IPS-NIHi7 (cell line): ENCODE results near the gene ROBO1.
"Not testable (repeated sequence)": the region's sequence is repeated elsewhere in the genome, so short reads cannot be mapped to it uniquely, and the experiment has no call there.

ENCODE experiments used
- DNase-seq: peaks from one replicate; pipeline ENCODE4 v3.0.0; 2012; ENCODE audit warnings: mixed read lengths; ENCODE audit errors: extremely low spot score

The ROBO1 gene

GRCh38 chr3:79378064-79378463, 389.7 kb downstream of the ROBO1 start:
- no peak for DNase-seq

- no peak for DNase-seq
Observed at GRCh38 chr3:79369306-79369705, 398.5 kb downstream of the ROBO1 start.

DNA sequence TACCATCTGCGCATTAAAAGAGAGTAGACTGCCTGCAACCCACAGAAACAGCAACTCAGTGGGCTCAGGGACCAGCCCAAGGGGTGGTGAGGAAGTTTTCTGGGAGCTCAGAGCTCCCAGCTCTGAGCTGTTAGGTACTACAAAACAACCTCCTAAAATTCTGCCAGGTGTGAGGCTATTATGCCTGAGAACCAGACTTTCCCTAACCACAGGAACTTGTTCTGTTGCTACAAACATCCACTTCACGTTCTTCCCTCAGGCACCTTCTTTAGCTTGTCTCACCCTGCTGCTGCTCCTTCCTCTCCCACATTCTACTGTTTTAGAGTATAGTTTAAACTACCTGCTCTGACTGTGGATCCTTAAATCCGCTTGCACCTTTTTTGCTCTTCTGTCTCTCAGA, 399.4 kb downstream of the ROBO1 start:
- peak; percentile 9 for DNase-seq

- no peak for DNase-seq
Observed at GRCh38 chr3:79367803-79368202, 400.0 kb downstream of the ROBO1 start.

DNA sequence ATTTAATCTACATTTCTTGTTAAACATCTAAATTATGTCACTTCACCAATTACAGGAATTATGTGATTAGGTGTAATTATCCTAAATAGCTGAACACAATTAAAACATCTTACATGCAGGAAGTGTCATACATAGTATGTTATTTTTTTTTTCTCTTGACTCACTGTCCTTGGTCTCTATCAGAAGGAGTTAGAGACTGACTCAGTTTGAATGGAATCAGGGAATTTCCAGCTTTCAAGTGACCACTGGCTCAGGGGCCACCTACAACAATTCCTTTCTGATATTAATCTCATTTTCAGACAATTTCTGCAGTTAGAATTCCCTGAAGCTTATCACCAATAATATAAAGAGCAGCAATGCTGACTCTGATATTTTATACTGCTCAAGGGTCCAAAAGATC, 400.7 kb downstream of the ROBO1 start:
- no peak for DNase-seq

DNA sequence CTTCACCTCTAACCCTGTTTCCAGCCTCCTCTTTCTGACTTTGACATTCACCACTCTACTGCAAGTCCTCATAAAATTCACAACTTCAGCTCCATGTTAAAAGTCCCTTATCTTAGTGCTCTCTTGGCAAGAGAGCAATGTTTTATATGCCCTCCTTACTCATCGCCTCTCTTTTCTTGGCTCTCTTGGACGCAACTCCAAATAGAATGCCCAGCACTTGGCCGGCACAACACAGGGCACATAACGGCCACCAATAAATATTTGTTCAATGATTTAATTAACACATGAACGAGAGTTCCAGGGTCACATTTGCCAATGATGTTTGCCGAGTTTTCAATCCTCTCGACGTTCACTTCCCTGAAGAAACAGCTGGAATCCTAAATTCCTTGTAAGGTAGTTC, 401.4 kb downstream of the ROBO1 start:
- DNase-seq: no peak

DNA sequence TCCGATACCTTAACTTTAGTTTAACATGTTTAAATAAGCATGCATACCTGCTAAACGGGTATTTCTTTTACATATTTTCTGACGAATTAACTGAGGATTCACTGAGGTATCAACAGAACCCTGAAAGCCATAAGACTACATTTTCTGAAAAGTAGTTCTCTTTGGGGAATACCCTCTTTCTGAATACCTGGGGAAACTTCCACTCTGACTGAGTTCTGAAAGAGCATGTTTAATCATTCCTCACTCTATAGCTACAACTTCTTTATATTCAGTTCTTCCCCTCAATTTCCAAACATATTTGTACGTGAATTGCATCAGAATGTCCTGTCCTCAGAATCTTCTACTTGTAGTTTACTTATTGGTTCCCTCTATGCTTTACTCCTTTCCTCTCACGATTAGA, 403.0 kb downstream of the ROBO1 start:
- no peak for DNase-seq

DNA sequence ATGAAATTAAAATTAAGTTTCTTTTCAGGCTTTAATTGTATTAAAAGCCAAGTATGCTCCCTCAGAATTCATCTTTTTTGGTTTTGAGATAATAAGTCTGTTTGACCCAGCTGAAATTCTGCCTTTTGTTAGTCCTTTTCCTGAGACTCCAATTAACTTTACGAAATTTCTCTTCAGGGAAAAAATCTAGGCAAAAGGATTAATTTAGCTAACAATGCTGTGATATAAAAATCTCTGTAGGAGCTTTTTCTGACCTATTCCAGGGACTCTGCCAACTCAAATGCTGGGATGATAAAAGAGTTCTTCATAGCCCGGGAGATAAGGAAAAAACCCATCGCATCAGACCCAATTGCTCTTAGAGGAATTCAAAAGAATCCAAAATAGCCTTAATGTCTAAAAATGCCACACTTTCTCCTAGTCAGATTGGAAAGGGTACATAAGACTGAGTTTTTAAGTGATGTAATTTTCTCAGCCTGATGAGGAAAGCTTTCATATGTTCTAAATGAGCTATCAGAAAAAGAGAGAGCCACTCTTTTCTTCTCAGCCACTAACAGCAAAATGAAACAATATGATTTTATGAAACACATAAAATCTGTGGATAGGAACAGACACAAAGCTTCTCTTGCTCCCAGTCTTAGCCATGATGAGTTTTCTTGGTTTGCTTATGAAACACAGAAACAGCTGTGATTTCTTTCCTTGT, 405.1 kb downstream of the ROBO1 start:
- DNase-seq: no peak

GRCh38 chr3:79361748-79362378, 405.9 kb downstream of the ROBO1 start:
- no peak for DNase-seq

DNA sequence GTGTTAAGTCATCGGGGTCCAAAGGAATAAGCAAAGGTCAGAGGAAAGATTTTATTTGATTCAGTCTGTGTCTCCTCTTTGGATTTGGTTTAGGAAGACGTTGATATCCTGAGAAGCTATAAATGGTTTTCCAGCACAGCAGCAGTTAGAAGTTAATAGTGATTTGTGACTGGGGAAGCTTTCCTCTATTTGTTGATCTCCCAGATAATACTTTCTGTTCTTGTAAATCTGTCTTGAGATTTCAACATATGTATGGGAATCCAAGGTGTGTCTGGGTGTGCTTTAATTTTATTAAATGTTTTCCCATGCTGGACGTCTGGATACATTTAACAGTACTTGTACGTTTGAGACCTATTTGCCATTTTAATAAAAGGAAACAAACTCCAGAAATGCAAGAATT, 409.5 kb downstream of the ROBO1 start:
- no peak for DNase-seq

- DNase-seq: no peak
Observed at GRCh38 chr3:79354179-79354688, 413.6 kb downstream of the ROBO1 start.

DNA sequence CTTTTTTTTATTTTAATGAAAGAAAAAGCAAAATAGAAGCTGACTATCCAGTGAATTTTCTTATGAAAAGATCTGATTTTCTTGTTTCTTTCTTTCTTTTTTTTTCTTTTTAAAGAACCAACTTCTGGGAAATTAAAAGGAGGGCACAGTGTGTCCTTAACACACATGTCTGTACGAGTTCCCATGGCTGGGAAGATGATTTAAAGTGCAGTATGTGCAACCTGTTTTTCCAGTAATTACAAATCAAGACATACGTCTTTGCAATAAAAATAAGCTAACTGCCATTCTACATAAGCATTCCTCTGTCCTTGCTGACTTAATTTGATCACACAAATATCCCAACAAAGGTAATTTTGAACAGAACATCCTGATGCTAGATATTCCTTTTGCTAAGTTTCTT, 416.1 kb downstream of the ROBO1 start:
- no peak for DNase-seq

DNA sequence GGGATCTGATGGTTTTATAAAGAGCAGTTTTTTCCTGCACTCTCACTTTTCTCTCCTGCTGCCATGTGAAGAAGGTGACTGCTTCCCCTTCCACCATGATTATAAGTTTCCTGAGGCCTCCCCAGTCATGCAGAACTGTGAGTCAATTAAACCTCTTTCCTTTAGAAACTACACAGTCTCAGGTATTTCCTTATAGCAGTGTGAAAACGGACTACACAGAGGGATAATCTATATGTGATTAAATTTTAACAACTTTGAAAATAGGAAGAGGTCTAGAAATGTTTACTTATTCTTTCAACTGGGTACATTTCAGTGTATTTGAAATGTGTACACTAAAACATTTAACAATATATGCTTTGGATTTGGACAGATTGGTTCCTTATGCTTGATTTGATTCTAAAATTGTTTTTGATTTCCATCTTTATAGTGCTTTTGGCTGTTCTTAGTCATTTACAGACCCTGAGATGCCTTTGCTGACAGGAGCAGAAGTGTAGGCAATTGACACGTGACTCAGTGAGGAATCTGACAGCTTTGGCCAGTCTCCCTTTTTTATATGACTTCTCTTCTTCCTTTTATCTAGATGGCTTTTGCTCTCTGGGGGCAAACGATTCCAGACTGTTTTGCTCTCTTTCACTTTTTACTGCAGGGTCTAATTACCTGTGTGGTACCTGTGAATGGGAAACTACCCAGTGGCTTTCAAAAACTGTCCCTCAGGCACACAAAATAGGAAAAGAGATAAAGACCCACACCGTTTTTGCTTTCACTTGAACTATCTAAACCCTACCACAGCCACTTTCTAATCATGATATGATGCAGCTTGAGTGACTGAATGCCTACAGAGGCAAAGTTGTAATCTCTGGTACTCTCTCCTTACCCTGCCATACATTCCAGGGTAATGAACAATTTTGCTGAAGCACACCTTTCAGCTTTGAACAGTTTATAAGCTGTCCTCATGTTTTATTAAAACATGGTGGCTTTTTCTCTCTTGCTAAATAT, 422.6 kb downstream of the ROBO1 start:
- no peak for DNase-seq

GRCh38 chr3:79341961-79342360, 425.8 kb downstream of the ROBO1 start:
- DNase-seq: no peak

DNA sequence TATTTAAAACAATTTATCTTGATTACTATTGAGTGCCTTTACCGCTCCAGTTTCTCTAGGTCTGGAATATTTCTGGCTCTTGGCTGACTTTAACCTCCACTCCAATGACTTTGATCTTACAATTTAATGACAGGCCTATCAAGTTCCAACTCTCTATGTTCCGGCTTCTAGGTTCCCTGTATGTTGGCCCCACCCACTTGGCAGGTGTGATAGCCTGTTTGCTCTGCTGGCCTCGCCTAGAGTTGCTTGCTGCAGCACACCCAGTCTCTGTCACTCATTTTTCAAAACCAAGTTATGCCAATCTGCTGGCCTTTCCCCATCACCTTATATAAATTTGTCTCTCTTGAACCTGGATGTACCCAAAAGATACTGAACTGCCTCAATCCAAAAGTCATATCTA, 428.0 kb downstream of the ROBO1 start:
- DNase-seq: no peak

- no peak for DNase-seq
Observed at GRCh38 chr3:79337798-79338197, 430.0 kb downstream of the ROBO1 start.

DNA sequence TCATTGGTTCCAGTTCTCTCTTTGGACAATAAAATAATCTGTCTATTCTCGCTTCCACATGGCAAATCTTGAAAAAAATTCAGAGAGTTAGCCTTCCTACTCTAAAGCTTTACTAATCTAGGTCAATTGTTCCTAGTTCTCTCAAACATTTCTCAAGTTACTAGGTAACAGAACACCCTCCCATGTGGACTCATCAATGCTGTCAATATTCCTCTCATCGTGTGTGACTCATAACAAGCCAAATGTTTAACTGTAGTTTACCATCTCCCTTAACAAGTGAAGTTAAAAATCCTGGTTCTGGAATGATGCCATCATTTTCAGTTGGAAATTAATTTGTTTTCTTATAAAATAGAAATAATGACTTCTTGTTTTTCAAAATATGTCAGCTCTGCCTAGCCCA, 438.6 kb downstream of the ROBO1 start:
- peak; percentile 9 for DNase-seq

DNA sequence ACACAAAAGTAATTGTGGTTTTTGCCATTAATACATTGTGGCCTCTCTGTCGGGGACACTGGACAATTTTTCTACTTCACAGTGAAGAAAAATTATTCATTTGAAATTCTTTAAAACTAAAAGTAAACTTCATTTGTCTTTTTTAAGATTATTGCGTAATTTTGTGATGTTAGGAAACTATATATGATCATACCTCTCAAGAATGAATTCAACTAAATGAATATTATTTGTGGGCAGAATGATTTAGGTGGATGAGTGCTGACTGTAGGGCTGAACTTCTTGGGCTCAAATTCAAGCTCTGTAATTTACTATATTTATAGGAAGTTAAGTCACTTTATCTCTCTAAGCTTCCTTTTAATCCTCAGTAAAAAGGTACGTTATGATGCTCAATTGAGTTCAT, 441.2 kb downstream of the ROBO1 start:
- DNase-seq: no peak

- not testable (repeated sequence) for DNase-seq
Observed at GRCh38 chr3:79325833-79326383, 441.9 kb downstream of the ROBO1 start.

- DNase-seq: no peak
Observed at GRCh38 chr3:79317551-79318518, 450.0 kb downstream of the ROBO1 start.

- no peak for DNase-seq
Observed at GRCh38 chr3:79314962-79315361, 452.8 kb downstream of the ROBO1 start.
